ENCODE measurements around the gene USH1C.

Gene USH1C

DNA sequence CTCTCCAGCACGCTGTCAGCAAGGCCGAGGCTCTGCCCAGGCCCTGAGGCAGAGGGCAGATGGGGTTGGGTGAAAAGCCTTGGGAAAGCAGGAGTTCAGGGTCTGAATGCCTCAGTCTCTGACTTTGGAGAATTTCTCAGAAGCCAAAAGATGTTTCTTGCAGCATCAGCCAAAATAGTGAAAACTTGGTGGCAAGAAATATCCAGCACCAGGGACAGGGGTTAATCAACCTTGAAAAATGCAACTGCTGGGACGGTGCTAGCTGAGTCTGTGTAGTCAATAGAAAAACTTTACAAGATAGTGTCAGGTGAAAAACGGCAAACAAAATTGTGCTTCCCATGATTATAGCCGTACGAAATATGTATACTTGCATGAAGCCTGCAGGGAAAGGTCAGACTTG lies 66.1 kb downstream of the USH1C start:
- H3K27me3 Mint-ChIP-seq (ENCODE audit: low read depth): peaks cover 84% of the 10 kb centered on the region
- H3K27ac Mint-ChIP-seq: no peak overlapping the region
- H3K36me3 Mint-ChIP-seq (ENCODE audit: low read depth): no peaks in the 10 kb centered on the region
- no peaks in the 10 kb centered on the region for H3K4me1 Mint-ChIP-seq
- peak overlapping the region in 1 of 3 experiments; percentile 26 for H3K4me3 Mint-ChIP-seq
- no peaks in the 10 kb centered on the region for H3K9me3 Mint-ChIP-seq
- TF ChIP-seq, protein P1, sequence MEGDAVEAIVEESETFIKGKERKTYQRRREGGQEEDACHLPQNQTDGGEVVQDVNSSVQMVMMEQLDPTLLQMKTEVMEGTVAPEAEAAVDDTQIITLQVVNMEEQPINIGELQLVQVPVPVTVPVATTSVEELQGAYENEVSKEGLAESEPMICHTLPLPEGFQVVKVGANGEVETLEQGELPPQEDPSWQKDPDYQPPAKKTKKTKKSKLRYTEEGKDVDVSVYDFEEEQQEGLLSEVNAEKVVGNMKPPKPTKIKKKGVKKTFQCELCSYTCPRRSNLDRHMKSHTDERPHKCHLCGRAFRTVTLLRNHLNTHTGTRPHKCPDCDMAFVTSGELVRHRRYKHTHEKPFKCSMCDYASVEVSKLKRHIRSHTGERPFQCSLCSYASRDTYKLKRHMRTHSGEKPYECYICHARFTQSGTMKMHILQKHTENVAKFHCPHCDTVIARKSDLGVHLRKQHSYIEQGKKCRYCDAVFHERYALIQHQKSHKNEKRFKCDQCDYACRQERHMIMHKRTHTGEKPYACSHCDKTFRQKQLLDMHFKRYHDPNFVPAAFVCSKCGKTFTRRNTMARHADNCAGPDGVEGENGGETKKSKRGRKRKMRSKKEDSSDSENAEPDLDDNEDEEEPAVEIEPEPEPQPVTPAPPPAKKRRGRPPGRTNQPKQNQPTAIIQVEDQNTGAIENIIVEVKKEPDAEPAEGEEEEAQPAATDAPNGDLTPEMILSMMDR (IDR thresholded peaks at IDR 0.05; ENCODE audit: unreplicated experiment in 3 of 3): no peak

DNA sequence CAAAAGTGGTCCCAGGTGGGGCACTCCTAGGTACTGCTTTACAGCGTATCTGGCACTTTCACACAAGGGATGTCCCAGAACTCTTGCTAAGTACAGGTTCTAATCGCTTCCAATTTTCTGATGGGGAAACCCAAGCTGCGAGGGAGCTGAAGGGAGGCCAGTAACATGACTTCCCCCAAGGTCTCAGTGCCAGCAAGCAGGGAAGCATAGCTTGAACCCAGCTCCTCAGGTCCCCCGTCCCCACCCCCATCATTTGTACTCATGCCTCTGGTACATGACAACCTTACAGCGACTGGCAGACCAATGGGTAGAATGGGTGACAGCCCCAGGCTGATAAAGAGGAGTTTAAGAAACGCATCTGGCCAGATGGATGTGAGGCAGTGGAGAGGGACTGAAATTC lies 66.9 kb downstream of the USH1C start:
- Mint-ChIP-seq H3K27ac (no peak overlapping the region), H3K4me1 (no peaks in the 10 kb centered on the region), H3K36me3 (ENCODE audit: low read depth) (no peaks in the 10 kb centered on the region), H3K27me3 (ENCODE audit: low read depth) (peaks cover 91% of the 10 kb centered on the region), H3K9me3 (no peaks in the 10 kb centered on the region), H3K4me3 (peak overlapping the region; percentile 42 to 68 (median 56))
- TF ChIP-seq, protein P1 (IDR thresholded peaks at IDR 0.05; ENCODE audit: unreplicated experiment in 3 of 3): no peak

DNA sequence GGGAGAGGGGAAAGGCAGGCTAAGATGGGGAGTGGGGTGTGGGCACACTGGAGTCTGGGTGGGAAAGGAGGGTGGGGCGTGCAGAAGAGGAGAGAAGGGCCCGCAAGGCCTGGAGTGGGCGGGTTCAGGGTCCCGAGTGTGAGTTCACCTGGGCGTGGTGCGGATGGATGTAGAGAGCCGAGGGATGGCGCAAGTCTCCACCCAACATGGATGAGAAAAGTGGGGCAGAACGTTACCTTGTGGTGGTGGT lies 67.2 kb downstream of the USH1C start:
- Mint-ChIP-seq H3K36me3 (ENCODE audit: low read depth) (no peaks in the 10 kb centered on the region), H3K4me1 (no peaks in the 10 kb centered on the region), H3K27ac (no peak overlapping the region), H3K9me3 (no peaks in the 10 kb centered on the region), H3K27me3 (ENCODE audit: low read depth) (peaks cover 95% of the 10 kb centered on the region), H3K4me3 (peak overlapping the region; percentile 42 to 68 (median 49))
- TF ChIP-seq, protein P1 (IDR thresholded peaks at IDR 0.05; ENCODE audit: unreplicated experiment in 3 of 3): no peak

DNA sequence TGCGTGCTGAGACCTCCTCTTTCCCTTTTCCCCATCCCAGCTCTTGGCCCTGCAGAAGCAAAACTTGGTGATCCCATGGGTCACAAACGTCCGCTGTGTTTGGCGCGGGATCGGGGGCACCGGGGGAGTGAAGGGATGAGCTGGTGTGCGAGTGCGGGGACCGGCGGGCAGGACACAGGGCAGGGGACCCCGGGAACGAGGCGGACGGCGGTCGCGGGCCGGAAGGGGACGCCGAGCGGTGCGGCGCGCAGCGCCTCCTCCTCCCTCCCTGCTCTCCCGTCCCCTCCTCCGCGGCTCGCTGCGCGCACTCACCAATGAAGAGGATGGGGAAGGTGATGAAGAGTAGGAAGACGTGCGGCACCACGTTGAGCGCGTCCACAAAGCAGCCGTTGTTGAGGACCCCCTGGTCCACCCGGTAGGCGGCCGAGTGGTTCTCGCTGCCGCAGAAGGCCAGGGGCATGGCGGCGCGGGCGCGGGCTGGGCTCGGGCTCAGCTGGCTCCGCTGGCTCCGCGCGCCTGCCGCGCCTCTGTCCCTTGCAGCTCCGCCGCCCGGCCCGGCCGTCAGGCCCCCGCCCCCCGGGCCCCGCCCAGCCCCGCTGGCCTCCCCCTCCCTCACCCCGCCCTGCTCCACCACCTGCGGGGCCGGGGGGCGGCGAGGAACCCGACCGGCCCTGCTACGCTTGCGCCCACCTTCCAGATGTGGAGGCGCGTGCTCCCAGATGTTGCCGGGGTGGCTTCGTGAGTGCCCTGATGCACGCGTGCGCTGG lies 67.7 kb downstream of the USH1C start, which contains the start of gene ABCC8:
TSS of gene ABCC8 (minus strand) at position 529 of the 767 bp plus-strand sequence. CDS start at position 460, 69 bp downstream.
- H3K9me3 Mint-ChIP-seq: no peaks in the 10 kb centered on the region
- H3K4me1 Mint-ChIP-seq: no peaks in the 10 kb centered on the region
- TF ChIP-seq, protein P1 (IDR thresholded peaks at IDR 0.05; ENCODE audit: unreplicated experiment in 3 of 3): no peak
- H3K4me3 Mint-ChIP-seq: peak within 1 kb of the TSS; percentile 79 to 88 (median 83)
- peaks cover 96% of the 10 kb centered on the region for H3K27me3 Mint-ChIP-seq (ENCODE audit: low read depth)
- H3K36me3 Mint-ChIP-seq (ENCODE audit: low read depth): no peaks in the 10 kb centered on the region
- H3K27ac Mint-ChIP-seq: no peak within 1 kb of the TSS

DNA sequence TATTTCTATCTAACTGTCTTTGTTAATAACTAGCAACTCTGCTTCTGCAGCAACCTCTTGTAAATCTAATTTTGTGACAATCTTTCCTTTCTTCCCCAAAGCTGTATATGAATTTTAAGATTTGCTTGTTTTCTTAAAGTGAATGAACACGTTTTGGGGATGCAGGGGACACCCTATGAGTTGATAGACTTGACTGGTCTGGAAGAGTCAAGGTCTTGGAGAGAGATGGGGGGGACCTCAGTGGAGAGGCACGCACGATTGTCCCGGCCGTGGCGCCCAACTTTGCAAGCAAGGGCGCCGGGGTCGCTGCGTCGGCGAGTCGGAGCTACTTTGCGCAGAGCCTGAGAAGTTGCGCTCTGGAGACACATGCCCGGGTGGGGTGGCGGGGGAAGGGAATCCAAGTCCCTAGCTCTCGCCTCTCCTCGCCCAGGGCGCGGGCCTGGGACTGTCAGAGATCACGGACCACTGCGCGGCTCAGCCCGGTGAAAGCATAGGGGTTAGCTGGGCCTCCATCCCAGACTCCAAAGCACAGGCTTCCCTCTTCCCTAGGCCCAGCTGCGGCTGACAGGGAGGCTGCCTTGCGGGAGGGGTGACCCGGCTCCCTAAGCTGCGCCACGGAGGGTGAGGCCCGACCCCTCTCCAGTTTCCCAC lies 68.4 kb downstream of the USH1C start:
- TF ChIP-seq, protein P1 (IDR thresholded peaks at IDR 0.05; ENCODE audit: unreplicated experiment in 3 of 3): no peak
- Mint-ChIP-seq H3K27me3 (ENCODE audit: low read depth) (peaks cover 93% of the 10 kb centered on the region), H3K4me3 (peak overlapping the region; percentile 79 to 88 (median 83)), H3K27ac (no peak overlapping the region), H3K4me1 (no peaks in the 10 kb centered on the region), H3K36me3 (ENCODE audit: low read depth) (no peaks in the 10 kb centered on the region), H3K9me3 (no peaks in the 10 kb centered on the region)

Measured in nephron (organoid).